H54 (cell line): ENCODE measurements around the gene CTIF.

Source experiments
- DNase-seq: peaks from one replicate; pipeline ENCODE4 v3.0.0; 2011; ENCODE audit warnings: low spot score, mixed read lengths; ENCODE audit not compliant: insufficient read length
- FAIRE-seq: peaks from 3 replicates; lab custom pipeline; 2011; peaks lifted over from hg19 to GRCh38; lab: Jason Lieb, UNC
- POLR2A ChIP-seq: IDR thresholded peaks from 2 replicates; pipeline ENCODE4 v1.6.1; 2011; ENCODE audit warnings: low read depth, mild to moderate bottlenecking, low read length

The CTIF gene

GRCh38 chr18:48769006-48769636, 230.3 kb downstream of the CTIF start:
- no peak for TF ChIP-seq POLR2A
- FAIRE-seq (no peak), DNase-seq (no peak)

GRCh38 chr18:48770243-48770642, 231.4 kb downstream of the CTIF start:
- DNase-seq (no peak), FAIRE-seq (no peak)
- no peak for TF ChIP-seq POLR2A

GRCh38 chr18:48771641-48772375, 233.0 kb downstream of the CTIF start:
- no peak for TF ChIP-seq POLR2A
- no peak for FAIRE-seq
- DNase-seq, result no peak

GRCh38 chr18:48772457-48772856, 233.6 kb downstream of the CTIF start:
- no peak for FAIRE-seq
- TF ChIP-seq POLR2A, result no peak
- DNase-seq, result no peak

GRCh38 chr18:48773821-48774220, 235.0 kb downstream of the CTIF start:
- TF ChIP-seq POLR2A, result no peak
- no peak for FAIRE-seq
- no peak for DNase-seq

GRCh38 chr18:48774941-48775340, 236.1 kb downstream of the CTIF start:
- DNase-seq (no peak), FAIRE-seq (no peak)
- TF ChIP-seq POLR2A, result no peak

GRCh38 chr18:48775372-48776155, 236.7 kb downstream of the CTIF start:
- TF ChIP-seq POLR2A, result no peak
- no peak for DNase-seq
- FAIRE-seq, result no peak

- no peak for FAIRE-seq
- TF ChIP-seq POLR2A, result no peak
- no peak for DNase-seq
These were observed 237.3 kb downstream of the CTIF start for GRCh38 chr18:48776156-48776555.

GRCh38 chr18:48776641-48777025, 237.8 kb downstream of the CTIF start:
- FAIRE-seq, result no peak
- no peak for TF ChIP-seq POLR2A
- no peak for DNase-seq

DNA sequence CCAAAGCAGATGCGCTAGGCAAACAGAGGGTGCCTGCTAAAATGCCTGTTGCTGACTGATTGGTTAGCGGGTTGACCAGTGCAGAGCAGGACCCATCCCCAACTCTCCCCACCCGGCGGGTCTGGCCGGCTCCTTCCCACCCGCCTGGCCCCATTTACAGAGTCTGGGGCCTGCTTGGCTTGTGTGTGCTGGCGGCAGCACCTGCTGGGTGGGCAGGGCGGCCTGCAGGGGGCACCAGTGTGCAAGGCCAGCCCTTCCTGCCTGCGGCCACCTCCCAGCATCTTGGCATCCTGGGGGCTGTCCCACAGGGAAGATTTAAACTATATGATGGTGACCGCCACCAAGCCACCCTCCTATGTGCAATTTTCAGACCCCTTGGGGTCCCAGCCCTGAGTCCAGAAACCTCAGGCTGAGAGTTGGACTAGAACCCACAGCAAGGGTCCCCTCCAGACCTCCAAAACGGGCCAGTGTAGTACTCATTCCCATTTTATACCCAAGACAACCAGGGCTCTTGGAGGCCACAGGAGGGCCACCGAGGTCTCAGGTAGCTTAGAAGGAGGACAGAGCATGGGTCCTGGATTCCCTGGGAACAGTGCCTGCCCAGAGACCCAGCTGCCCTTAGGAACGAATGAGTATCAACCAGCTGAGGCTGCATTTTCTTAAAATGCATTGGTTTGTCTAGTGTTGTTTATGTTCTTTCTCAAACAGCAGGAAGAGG, 238.4 kb downstream of the CTIF start:
- FAIRE-seq (no peak), DNase-seq (peak; percentile 70)
- no peak for TF ChIP-seq POLR2A

DNA sequence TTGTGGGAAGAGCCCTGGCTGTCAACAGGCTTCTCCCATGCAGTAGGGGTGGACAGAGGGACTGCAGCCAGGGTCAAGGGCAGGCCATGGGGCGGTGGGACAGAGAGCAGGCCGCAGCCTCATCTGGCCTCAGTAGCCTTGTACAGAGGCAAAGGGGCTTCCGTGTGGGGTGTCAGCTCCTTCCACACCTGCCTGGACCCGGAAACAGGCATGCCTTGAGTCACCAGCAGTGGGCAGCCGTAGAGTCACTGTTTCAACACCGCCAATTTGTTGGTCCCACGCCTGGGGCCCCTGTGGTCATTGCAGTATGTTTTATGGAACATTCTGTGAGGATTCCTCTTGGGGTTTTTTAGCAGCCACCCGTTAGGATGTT, 238.9 kb downstream of the CTIF start:
- no peak for TF ChIP-seq POLR2A
- no peak for FAIRE-seq

GRCh38 chr18:48778344-48779011, 239.6 kb downstream of the CTIF start:
- TF ChIP-seq POLR2A, result no peak
- DNase-seq, result no peak
- no peak for FAIRE-seq

More for the DNA sequence above, 238.9 kb downstream of the CTIF start:
- no peak for DNase-seq

DNA sequence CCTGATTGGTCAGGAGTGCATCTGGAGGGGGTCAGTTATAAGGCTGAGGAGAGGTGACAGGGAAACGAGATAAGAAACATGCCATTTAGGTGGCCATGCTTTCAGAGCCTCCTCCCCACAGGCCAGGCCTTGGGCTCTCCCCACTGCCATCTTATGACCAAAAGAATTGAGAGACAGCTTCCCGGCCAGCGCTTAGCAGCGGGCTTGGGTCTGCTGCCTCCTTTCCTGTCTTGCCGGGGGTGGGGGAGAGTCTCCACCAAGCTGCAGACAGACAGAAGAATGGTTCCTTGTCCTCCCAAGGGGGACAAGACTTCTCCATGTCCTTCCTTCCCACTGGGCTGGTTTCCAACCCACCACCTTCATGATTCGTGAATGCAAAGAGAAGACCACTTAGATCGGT, 240.6 kb downstream of the CTIF start:
- no peak for FAIRE-seq
- no peak for DNase-seq
- TF ChIP-seq POLR2A, result no peak
